ENCODE data around the gene KRT40. TPM values are rescaled to one million over a fixed set of nuclear protein-coding genes. Genes with fewer than 3 reads are reported as not detected.

Gene KRT40
- total RNA-seq (not detected), polyA plus RNA-seq (not detected)
- long read RNA-seq, donor 1, result 0 reads
- long read RNA-seq, donor 2, result 0 reads
- long read RNA-seq, donor 3, result 0 reads
- long read RNA-seq, donor 4, result 0 reads
- long read RNA-seq, donor 5, result 0 reads
- long read RNA-seq, donor 6, result 0 reads
- long read RNA-seq, donor 7, result 0 reads
- long read RNA-seq, donor 8, result 0 reads
- long read RNA-seq, donor 9, result 0 reads
- long read RNA-seq, donor 10, result 0 reads

DNA sequence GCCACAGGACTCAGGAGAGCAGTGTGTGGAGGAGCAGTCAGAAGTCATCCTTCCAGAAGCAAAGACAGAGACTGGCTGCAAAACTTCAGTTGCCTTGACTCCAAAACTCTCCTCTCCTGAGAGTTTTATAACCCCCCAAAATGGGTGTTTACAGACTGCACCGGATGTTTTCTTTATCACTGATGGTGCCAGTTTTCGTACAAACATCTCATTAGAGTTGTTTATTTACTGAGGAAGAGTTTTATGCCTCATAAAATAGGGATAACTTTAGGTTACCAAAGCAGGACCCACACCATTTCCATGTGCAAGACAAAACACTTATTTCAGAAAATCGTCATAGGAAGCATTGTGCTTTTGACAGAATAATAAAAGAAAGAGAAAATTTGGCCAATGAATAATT is at the start of gene KRT40:
KRT40 (minus strand) TSS at position 101 of the 400 bp plus-strand sequence; CDS start at position 48, 53 bp downstream.
- TF ChIP-seq, protein P1, sequence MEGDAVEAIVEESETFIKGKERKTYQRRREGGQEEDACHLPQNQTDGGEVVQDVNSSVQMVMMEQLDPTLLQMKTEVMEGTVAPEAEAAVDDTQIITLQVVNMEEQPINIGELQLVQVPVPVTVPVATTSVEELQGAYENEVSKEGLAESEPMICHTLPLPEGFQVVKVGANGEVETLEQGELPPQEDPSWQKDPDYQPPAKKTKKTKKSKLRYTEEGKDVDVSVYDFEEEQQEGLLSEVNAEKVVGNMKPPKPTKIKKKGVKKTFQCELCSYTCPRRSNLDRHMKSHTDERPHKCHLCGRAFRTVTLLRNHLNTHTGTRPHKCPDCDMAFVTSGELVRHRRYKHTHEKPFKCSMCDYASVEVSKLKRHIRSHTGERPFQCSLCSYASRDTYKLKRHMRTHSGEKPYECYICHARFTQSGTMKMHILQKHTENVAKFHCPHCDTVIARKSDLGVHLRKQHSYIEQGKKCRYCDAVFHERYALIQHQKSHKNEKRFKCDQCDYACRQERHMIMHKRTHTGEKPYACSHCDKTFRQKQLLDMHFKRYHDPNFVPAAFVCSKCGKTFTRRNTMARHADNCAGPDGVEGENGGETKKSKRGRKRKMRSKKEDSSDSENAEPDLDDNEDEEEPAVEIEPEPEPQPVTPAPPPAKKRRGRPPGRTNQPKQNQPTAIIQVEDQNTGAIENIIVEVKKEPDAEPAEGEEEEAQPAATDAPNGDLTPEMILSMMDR (IDR thresholded peaks at IDR 0.05), result no peak
- TF ChIP-seq POLR2A (IDR thresholded peaks at IDR 0.05), result no peak

DNA sequence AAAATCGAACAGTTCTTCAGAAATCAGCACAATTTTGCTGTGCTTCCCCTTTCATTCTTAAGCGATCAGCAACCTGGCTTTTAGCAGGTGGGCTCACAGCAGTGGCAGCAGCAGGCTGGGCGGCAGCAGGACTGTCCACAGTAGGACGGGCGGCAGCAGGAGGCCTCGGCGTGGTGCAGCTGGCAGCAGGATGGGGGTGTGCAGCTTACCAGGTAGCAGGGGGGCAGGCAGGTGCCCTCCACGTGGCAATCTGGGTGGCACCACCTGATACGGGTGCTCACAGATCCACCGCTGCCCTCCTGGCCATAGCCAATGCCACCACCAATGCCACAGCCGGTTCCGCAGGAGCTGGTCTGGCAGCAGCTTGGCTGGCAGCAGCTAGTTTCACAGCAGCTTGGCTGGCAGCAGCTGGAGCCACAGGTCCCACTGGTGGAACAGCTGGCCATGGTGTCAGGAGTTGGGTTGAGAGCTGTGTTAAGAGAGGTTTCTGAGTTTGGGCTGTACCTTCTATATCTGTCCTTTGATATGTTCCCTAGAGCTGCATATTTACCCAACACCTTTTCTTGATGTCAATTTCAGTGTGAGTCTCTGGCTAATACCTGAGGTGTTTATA is 45.6 kb upstream of the KRT40 start, which contains the start of gene KRTAP1-4:
KRTAP1-4 (minus strand) TSS at position 563 of the 613 bp plus-strand sequence; CDS start at position 446, 117 bp downstream.
- TF ChIP-seq POLR2A (IDR thresholded peaks at IDR 0.05), result no peak
- TF ChIP-seq, protein P1 (IDR thresholded peaks at IDR 0.05), result no peak
- Histone ChIP-seq H3K27me3 (no peaks in the 10 kb centered on the region), H3K9me3 (replicated peaks in 1 of 3) (no peaks in the 10 kb centered on the region), H3K4me3 (no peak within 1 kb of the TSS), H3K36me3 (replicated peaks in 1 of 2) (no peaks in the 10 kb centered on the region), H3K4me1 (replicated peaks in 1 of 2) (no peaks in the 10 kb centered on the region), H3K27ac (no peak within 1 kb of the TSS)
- no peak for DNase-seq
- intact Hi-C loops (cut with DNase I), result no loop called here
- WGBS, 4 donors, result 77 to 91% (median 83%) methylated on average over 7 to 12 of the region's 12 CpGs

More for the DNA sequence above, at the start of gene KRT40:
- H3K36me3 ChIP-seq (replicated peaks in 1 of 2), result no peaks in the 10 kb centered on the region
- H3K9me3 ChIP-seq (replicated peaks in 1 of 3), result no peaks in the 10 kb centered on the region
- intact Hi-C loops (cut with DNase I), result no loop called here
- H3K27ac ChIP-seq, result no peak within 1 kb of the TSS
- no peak within 1 kb of the TSS for H3K4me3 ChIP-seq
- H3K27me3 ChIP-seq, result no peaks in the 10 kb centered on the region
- H3K4me1 ChIP-seq (replicated peaks in 1 of 2), result no peaks in the 10 kb centered on the region
- WGBS, 4 donors, result 46 to 77% (median 55%) methylated on average over 3 of the region's 3 CpGs
- DNase-seq, result no peak

DNA sequence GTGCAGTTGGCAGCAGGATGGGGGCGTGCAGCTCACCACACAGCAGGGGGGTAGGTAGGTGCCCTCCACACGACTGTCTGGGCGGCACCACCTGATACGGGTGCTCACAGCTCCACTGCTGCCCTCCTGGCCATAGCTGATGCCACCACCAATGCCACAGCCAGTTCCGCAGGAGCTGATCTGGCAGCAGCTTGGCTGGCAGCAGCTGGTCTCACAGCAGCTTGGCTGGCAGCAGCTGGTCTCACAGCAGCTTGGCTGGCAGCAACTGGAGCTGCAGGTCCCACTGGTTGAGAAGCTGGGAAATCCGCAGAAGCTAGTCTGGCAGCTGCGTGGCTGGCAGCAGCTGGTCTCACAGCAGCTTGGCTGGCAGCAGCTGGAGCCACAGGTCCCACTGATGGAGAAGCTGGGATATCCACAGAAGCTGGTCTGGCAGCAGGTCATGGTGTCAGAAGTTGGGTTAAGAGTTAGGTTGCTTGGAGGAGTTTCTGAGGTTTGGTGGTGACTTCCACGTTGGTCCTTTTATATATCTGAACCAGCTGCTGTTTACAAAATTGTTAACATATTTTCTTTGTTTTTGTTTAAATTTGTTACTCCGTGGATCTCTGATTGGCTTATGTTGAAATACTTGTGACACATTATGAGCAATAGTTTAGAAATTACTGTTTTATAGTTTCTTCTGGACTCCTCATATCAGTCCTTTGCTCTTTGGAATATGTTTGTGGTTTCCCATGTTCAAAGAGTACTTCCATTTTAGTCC is 42.8 kb upstream of the KRT40 start, which contains the start of gene KRTAP1-5:
KRTAP1-5 (minus strand) TSS at position 494 of the 757 bp plus-strand sequence; CDS start at position 441, 53 bp downstream.
- Histone ChIP-seq H3K36me3 (replicated peaks in 1 of 2) (no peaks in the 10 kb centered on the region), H3K9me3 (replicated peaks in 1 of 3) (no peaks in the 10 kb centered on the region), H3K27ac (no peak within 1 kb of the TSS), H3K4me3 (no peak within 1 kb of the TSS), H3K27me3 (no peaks in the 10 kb centered on the region), H3K4me1 (replicated peaks in 1 of 2) (no peaks in the 10 kb centered on the region)
- 68 to 84% (median 73%) methylated on average over 5 to 9 of the region's 9 CpGs for WGBS, 4 donors
- TF ChIP-seq, protein P1 (IDR thresholded peaks at IDR 0.05), result no peak
- TF ChIP-seq POLR2A (IDR thresholded peaks at IDR 0.05), result no peak
- no peak for DNase-seq
- intact Hi-C loops (cut with DNase I), result no loop called here

DNA sequence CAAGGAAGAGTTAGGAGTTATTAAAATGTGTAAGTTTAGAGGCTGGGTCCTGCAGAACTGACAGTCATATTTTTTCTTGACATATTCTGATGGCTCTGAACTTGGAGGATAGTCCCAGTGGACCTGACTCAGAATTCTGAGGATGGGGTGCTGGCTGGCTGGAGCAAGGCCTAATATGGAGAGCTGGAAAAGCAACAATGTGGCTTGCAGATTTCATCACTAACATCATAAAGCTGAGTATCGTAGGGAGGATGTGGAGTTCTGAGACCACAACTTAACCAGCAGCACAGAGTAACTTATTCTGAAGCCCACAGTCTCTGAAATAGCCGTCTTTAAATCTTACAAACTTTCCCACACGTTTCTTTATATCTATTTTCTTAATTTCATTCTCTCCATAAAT is 40.6 kb upstream of the KRT40 start:
- intact Hi-C loops (cut with DNase I), result no loop called here

More for the DNA sequence above, 40.6 kb upstream of the KRT40 start:
- TF ChIP-seq, protein P1 (IDR thresholded peaks at IDR 0.05), result no peak
- TF ChIP-seq POLR2A (IDR thresholded peaks at IDR 0.05), result no peak
- H3K27me3 ChIP-seq, result no peaks in the 10 kb centered on the region
- H3K27ac ChIP-seq, result no peak overlapping the region
- no peak for DNase-seq
- WGBS, 4 donors, result 70 to 75% (median 73%) methylated on average over 3 of the region's 3 CpGs
- H3K4me3 ChIP-seq, result no peak overlapping the region
- H3K9me3 ChIP-seq (replicated peaks in 1 of 3), result no peaks in the 10 kb centered on the region
- H3K4me1 ChIP-seq (replicated peaks in 1 of 2), result no peaks in the 10 kb centered on the region
- H3K36me3 ChIP-seq (replicated peaks in 1 of 2), result no peaks in the 10 kb centered on the region

Measured in adrenal gland (tissue), 19 donors.